ENCODE results near the gene CELSR3.
A peak's percentile ranks its signal among the peaks of the same experiment; 100 is the strongest.

CELSR3 gene

GRCh38 chr3:48693826-48694225 lies 31.1 kb upstream of the CELSR3 start:
- H3K27ac ChIP-seq, result peak overlapping the region; percentile 18; the same call in 1 of the 2 replicates
- TF ChIP-seq, protein P1, sequence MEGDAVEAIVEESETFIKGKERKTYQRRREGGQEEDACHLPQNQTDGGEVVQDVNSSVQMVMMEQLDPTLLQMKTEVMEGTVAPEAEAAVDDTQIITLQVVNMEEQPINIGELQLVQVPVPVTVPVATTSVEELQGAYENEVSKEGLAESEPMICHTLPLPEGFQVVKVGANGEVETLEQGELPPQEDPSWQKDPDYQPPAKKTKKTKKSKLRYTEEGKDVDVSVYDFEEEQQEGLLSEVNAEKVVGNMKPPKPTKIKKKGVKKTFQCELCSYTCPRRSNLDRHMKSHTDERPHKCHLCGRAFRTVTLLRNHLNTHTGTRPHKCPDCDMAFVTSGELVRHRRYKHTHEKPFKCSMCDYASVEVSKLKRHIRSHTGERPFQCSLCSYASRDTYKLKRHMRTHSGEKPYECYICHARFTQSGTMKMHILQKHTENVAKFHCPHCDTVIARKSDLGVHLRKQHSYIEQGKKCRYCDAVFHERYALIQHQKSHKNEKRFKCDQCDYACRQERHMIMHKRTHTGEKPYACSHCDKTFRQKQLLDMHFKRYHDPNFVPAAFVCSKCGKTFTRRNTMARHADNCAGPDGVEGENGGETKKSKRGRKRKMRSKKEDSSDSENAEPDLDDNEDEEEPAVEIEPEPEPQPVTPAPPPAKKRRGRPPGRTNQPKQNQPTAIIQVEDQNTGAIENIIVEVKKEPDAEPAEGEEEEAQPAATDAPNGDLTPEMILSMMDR (conservative IDR thresholded peaks at IDR 0.05), result no peak

GRCh38 chr3:48692551-48692950 lies 29.9 kb upstream of the CELSR3 start:
- TF ChIP-seq, protein P1 (conservative IDR thresholded peaks at IDR 0.05), result no peak
- H3K27ac ChIP-seq, result no peak overlapping the region

- H3K27ac ChIP-seq, result 0 out of 2 replicates have a peak overlapping the region, but pooled peaks have one; percentile 16
- TF ChIP-seq, protein P1 (conservative IDR thresholded peaks at IDR 0.05), result no peak
These were observed 28.3 kb upstream of the CELSR3 start for GRCh38 chr3:48690846-48691458.

DNA sequence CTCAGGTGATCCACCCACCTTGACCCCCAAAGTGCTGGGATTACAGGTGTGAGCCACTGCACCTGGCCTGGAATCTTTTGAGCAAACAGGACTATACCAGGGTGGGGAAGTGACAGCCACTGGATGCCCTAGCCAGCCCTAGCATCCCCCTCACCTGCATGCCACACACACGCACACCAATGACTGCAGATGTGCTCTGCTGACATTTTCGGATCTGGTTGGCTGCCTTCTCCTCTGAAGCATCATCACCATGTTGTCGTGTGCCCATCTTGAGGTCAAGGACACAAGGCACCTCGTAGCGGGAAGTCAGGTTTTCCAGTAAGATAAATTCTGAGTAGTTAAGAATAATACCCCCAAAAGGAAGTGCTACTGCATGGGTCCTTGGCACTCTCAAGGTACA lies 26.7 kb upstream of the CELSR3 start:
- TF ChIP-seq, protein P1 (conservative IDR thresholded peaks at IDR 0.05), result no peak
- peak overlapping the region; percentile 8; the same call in 1 of the 2 replicates for H3K27ac ChIP-seq

DNA sequence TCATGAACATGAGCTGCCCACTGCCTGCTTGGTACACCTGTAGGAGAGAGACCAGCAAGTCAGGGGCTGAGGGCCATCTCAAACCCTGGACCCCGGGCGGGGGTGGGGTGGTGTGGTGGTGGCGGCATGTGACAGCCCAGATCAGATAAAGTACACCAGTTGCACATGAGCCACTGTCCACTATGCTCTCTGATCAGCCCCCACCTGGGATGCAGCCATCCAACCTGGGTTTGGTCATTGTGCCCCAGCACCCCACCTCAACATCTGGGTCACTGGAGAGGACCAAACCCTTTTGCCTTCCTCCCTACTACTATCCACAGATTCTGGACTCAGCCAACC lies 26.0 kb upstream of the CELSR3 start:
- peak overlapping the region; percentile 8; the same call in 1 of the 2 replicates for H3K27ac ChIP-seq
- TF ChIP-seq, protein P1 (conservative IDR thresholded peaks at IDR 0.05), result no peak

DNA sequence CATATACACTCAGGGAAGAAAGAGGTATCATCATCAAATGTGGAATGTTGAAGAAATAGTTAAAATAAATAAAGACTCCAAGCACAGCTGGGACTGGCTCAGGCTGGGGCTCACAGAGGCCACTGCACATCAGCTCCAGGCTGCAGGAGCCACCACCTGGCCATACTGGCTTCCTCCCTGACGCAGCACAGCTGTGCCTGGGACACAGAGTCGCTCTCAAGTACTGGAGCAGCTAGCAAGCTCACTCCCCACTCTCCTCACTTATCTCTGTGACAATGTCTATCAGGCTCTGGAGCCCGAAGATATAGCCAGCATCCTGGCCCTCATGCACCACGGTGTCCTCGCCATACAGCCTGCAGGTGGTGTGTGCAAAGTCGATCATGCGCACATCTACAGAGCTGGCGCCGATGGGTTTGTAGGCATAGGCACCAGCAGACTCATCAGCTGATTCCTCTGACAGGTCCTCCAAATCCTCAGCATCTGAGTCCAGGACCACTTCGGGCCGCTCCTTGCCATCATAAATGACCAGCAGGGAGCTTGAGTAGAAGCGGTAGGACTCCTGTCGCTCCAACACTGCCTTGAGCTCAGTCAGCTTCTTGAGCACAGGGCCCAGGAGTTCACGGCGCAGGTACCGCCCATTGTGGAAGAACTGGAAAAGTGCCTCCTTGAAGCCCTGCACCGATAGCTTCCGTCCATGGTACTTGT lies 25.5 kb upstream of the CELSR3 start:
- peak overlapping the region; percentile 8; the same call in 1 of the 2 replicates for H3K27ac ChIP-seq

GRCh38 chr3:48687220-48687678 lies 24.6 kb upstream of the CELSR3 start:
- peak overlapping the region; percentile 2; the same call in 1 of the 2 replicates for H3K27ac ChIP-seq

More for the DNA sequence above, 25.5 kb upstream of the CELSR3 start:
- TF ChIP-seq, protein P1 (conservative IDR thresholded peaks at IDR 0.05), result no peak

More at GRCh38 chr3:48687220-48687678, 24.6 kb upstream of the CELSR3 start:
- TF ChIP-seq, protein P1 (conservative IDR thresholded peaks at IDR 0.05), result no peak
